GM12875 (cell line): ENCODE results near the gene CSPG4.
A peak's percentile ranks its signal among the peaks of the same experiment; 100 is the strongest.
"Not testable (repeated sequence)": the region's sequence is repeated elsewhere in the genome, so short reads cannot be mapped to it uniquely, and the experiment has no call there.

Experiments used
- H3K4me3 ChIP-seq: one replicate; pipeline ENCODE4 v1.5.1; 2011; ENCODE audit warnings: low read depth, low read length, control low read depth
- CTCF ChIP-seq: IDR thresholded peaks from 2 replicates; pipeline ENCODE4 v1.5.1; 2011; ENCODE audit warnings: low read depth, mild to moderate bottlenecking, control low read depth, inconsistent platforms, low read length, moderate library complexity, borderline replicate concordance; ENCODE audit not compliant: insufficient read depth

CSPG4 gene

GRCh38 chr15:75733761-75734651 lies 21.4 kb upstream of the CSPG4 start:
- TF ChIP-seq CTCF, result no peak
- H3K4me3 ChIP-seq, result no peak overlapping the region

GRCh38 chr15:75732809-75733451 lies 20.3 kb upstream of the CSPG4 start:
- H3K4me3 ChIP-seq, result no peak overlapping the region
- TF ChIP-seq CTCF, result peak; percentile 87

GRCh38 chr15:75732177-75732808 lies 19.6 kb upstream of the CSPG4 start:
- no peak for TF ChIP-seq CTCF
- no peak overlapping the region for H3K4me3 ChIP-seq

GRCh38 chr15:75731248-75732151 lies 18.9 kb upstream of the CSPG4 start:
- H3K4me3 ChIP-seq, result no peak overlapping the region
- 0 out of 2 replicates have a peak, but pooled peaks have one; percentile 10 for TF ChIP-seq CTCF

- not testable (repeated sequence) for H3K4me3 ChIP-seq
Measured at GRCh38 chr15:75730376-75731247, 18.0 kb upstream of the CSPG4 start.

- H3K4me3 ChIP-seq, result no peak overlapping the region
- TF ChIP-seq CTCF, result no peak
Measured at GRCh38 chr15:75729326-75730069, 16.9 kb upstream of the CSPG4 start.
